GM19023 (cell line): ENCODE results near the gene MLLT11.
A peak's percentile ranks its signal among the peaks of the same experiment; 100 is the strongest.

Experiments used
- ATAC-seq: cut with Tn5 transposase; IDR thresholded peaks from one replicate; pipeline ENCODE4 v1.9.1; 2021; ENCODE audit warnings: mild to moderate bottlenecking, moderate library complexity; ENCODE audit not compliant: unreplicated experiment

Gene MLLT11

GRCh38 chr1:151060007-151060656 is at the start of gene MLLT11:
Gene MLLT11, plus strand, starts transcription at chr1:151060397. Its CDS starts 6,828 bp downstream, at chr1:151067225.
- ATAC-seq: no peak

DNA sequence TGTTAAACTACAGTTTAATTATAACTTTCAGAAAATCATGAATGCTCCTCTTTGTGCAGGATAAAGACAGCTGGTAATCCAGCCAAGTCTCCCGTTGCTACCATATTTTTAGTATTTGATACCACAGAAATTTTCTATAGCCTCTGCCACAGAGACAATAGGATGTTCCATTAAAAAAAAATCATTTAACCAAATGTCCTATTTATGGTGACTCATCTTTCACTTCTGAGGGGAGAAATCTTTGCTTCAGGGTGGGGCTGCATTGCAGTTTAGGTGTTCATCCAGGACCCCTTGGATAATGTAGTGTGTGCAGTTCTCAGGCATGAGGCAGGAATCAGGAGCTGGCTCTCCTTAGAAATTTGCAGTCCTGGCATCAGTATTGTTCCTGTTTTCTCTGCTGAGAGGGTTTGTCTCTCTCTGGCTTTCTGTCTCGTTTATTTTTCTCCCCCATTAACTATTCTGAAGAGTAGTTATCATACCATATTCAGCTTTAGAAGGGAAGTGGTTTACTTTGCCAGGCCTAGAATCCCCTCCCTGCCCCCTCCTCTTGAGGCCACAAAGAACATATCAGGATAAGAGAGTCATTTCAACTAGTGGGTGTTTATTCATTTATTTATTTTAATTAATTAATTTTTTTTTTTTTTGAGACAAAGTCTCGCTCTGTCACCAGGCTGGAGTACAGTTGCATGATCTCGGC is 48.9 kb upstream of the MLLT11 start:
- no peak for ATAC-seq

- ATAC-seq: no peak
Measured at GRCh38 chr1:151012684-151013471, 47.3 kb upstream of the MLLT11 start.

- ATAC-seq: no peak
Measured at GRCh38 chr1:151013518-151013917, 46.7 kb upstream of the MLLT11 start.

DNA sequence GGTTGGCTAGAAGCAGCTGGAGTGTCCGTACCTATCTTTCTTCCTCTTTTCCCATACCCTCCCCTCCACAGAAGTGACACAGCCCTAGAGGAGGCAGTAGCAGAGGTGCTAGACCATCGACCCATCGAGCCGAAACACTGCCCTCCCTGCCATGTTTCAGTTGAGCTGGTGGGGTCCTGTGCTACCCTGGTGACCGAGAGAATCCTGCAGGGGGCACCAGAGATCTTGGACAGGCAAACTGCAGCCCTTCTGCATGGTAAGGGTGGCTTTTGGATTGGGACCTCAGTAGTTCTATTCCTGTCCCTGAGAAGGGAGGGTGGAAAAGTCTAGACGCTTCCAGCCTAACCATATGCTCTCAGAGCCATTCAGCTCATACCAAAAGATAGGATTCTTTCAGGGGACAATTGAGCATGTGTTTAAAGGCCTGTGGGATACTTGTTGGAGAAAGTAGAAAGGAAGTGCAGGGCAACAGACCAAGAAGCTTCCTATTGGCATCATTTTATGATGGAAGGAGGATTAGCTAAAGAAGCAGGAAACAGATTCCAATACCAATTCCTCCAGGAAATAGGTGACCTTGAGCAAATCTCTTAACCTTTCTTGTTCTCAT is 35.6 kb upstream of the MLLT11 start:
- ATAC-seq: no peak

GRCh38 chr1:151026460-151026859 is 33.7 kb upstream of the MLLT11 start:
- no peak for ATAC-seq

DNA sequence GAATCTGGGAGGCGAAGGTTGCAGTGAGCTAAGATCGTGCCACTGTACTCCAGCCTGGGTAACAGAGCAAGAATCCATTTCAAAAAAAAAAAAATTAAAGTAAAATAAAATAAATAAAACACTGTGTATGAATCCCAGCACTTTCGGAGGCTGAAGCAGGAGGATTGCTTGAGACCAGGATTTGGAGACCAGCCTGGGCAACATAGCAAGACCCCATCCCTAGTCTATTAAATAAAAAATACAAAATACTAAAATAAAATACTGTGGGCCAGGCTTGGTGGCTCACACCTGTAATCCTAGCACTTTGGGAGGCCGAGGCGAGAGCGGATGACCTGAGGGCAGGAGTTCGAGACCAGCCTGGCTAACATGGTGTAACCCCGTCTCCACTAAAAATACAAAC is 28.0 kb upstream of the MLLT11 start:
- no peak for ATAC-seq

- ATAC-seq: no peak
Measured at GRCh38 chr1:151035167-151035566, 25.0 kb upstream of the MLLT11 start.

DNA sequence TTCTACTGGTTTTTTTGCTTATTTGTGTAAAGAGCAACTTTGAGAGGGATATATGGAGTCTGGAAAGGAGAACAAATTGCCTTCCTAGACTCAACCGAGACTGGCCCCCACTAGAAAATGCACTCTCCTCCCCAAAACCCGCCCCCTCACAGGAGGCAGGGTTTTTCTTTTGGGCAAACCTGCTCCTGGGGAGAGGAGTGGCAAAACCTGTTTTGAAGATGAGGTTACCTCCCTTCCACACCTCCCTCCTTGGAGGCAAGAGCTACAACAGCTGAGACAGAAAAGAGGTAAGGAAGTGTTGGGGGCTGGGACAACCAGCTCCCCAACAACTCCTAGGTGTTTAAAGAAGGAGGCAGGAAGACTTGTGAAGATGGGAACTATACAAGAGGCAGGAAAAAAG is 23.8 kb upstream of the MLLT11 start, which contains the start of gene BNIPL:
BNIPL (plus strand) TSS at position 231 of the 400 bp plus-strand sequence; CDS start at position 371, 140 bp downstream.
- ATAC-seq: no peak

GRCh38 chr1:151037032-151037431 is 23.2 kb upstream of the MLLT11 start:
- no peak for ATAC-seq

GRCh38 chr1:151039521-151039920 is 20.7 kb upstream of the MLLT11 start:
- ATAC-seq: no peak

- ATAC-seq: no peak
Measured at GRCh38 chr1:151043163-151043562, 17.0 kb upstream of the MLLT11 start.

GRCh38 chr1:151047591-151047924 is 12.6 kb upstream of the MLLT11 start, which contains the start of gene C1orf56:
Gene C1orf56, plus strand, starts transcription at chr1:151047751. Its CDS starts 97 bp downstream, at chr1:151047848.
- peak; percentile 52 for ATAC-seq

GRCh38 chr1:151047925-151048644 is 12.1 kb upstream of the MLLT11 start:
- peak; percentile 53 for ATAC-seq

DNA sequence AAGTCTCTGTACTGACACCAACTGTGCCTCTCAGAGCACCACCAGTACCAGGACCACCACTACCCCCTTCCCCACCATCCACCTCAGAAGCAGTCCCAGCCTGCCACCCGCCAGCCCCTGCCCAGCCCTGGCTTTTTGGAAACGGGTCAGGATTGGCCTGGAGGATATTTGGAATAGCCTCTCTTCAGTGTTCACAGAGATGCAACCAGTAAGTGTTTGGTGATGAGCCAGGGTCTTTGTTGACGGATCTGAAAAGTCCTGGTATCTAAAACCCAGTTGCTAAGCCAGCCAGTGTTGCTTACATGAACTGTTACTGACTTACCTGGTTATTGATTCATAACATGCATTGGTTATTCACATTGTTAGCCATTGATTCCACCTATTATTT is 11.6 kb upstream of the MLLT11 start:
- no peak for ATAC-seq

DNA sequence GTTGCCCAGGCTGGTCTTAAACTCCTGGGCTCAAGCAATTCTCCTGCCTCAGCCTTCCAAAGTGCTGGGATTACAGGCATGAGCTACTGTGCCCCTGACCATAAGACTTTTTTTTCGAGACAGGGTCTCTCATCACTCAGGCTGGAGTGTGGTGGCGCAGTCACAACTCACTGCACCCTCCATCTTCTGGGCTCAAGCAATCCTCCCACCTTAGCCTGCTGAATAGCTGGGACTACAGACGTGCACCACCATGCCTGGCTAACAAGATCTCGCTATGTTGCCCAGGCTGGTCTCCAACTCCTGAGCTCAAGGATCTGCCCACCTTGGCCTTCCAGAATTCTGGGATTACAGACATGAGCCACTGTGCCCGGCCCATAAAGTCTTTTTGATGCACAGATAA is 10.7 kb upstream of the MLLT11 start:
- ATAC-seq: no peak

DNA sequence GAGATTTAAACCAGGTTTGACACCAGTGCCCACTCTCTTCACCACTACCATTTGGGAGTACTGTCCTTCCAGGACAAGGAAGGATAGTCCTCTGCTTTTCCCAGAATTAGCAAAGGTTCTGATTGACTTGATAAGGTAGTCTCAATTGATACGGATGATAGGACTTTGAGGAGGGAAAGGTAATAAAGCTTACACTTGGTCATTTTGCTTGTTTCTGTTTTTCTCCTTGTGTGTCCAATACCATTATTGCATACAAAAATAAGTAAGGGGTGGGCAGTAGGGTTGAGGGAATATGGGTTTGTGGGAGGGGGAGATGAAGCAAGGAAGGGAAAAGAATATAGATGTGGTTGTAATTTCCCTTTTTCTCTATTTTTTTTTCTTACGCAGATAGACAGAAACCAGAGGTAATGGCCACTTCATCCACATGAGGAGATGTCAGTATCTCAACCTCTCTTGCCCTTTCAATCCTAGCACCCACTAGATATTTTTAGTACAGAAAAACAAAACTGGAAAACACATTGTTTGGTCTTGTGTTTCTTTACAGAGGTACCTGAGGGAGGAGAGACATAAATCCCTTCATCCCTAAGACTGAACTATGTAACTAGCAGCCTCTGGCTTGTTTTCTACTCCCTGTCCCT is 10.0 kb upstream of the MLLT11 start:
- no peak for ATAC-seq

DNA sequence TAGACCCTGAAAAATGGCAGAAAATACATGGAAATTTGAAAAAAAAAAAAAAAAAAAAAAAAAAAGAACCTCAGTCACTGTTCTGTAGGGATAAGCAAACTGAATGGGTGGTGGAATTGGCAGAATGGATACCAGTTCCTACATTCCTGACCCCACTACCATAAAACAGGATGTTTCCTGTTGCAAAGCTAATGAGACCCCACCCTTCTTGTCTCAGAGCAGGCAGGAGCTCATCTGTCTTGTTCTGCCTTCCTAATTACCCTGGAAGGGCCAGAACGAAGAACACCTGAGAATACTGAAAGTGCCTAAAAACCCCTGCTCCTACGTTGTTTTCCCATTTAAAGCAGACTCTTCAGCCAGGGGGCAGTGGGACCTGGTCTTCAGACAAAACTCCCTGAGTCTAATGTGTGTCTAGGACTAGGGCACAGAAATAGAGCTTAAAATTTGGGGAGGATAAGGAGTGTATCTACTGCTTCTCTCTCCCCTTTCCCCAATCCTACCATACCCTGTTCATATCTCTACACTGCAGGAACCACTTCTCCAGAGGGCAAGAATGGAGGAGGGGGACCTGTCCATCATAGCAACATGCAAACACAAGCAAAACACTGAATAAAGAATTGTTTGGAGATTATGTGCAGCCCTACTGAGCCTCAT is 8.7 kb upstream of the MLLT11 start:
- ATAC-seq: no peak

- ATAC-seq: no peak
Measured at GRCh38 chr1:151054971-151055547, 5.1 kb upstream of the MLLT11 start.
